ENCODE measurements around the gene INSR. TPM values are rescaled to one million over a fixed set of nuclear protein-coding genes. Genes with fewer than 3 reads are reported as not detected.

The INSR gene
- total and polyA plus RNA-seq, 2 of the 8 experiments (the other 6 are each of a cell fraction or from before 2014, with no cell fraction given) = 13.1 to 48.7 TPM

- Histone ChIP-seq H3K27ac (ENCODE audit: low read depth, low read length) (no peak overlapping the region), H2AFZ (ENCODE audit: low read length) (no peak overlapping the region), H4K5ac (ENCODE audit: insufficient read length, low read depth, low read length) (no peak overlapping the region), H2BK120ac (replicated peaks; ENCODE audit: low read depth, low read length) (no peak overlapping the region), H3K9ac (replicated peaks in 1 of 4; ENCODE audit: extremely low read depth in 1 of 4, low read depth in 3 of 4, low read length in 3 of 4) (no peak overlapping the region), H3K23me2 (ENCODE audit: low read depth, low read length) (peaks cover 7% of the 10 kb centered on the region; the same call in 1 of the 2 replicates), H3K56ac (replicated peaks; ENCODE audit: insufficient read length, low read depth, low read length) (peak overlapping the region; percentile 100), H3K79me1 (ENCODE audit: low read depth, low read length) (no peaks in the 10 kb centered on the region), H3K4me1 (replicated peaks in 1 of 4; ENCODE audit: control insufficient read depth in 3 of 4, insufficient read depth in 4 of 4, low read length in 3 of 4) (no peaks in the 10 kb centered on the region), H3K9me3 (ENCODE audit: insufficient read depth in 2 of 2, low read depth in 1 of 2, low read length in 1 of 2) (no peaks in the 10 kb centered on the region), H2AK5ac (ENCODE audit: low read depth, low read length) (no peak overlapping the region), H3K79me2 (ENCODE audit: control insufficient read depth in 1 of 2, insufficient read depth in 2 of 2, low read length in 2 of 2) (no peaks in the 10 kb centered on the region), H3K27me3 (replicated peaks in 1 of 4; ENCODE audit: control insufficient read depth in 3 of 4, extremely low read depth in 1 of 4, insufficient read depth in 3 of 4, low read length in 3 of 4) (no peaks in the 10 kb centered on the region), H3K4me2 (ENCODE audit: insufficient read depth in 1 of 2, low read depth in 2 of 2, low read length in 2 of 2) (no peak overlapping the region), H3K4me3 (ENCODE audit: extremely low read depth in 1 of 4, insufficient read depth in 2 of 4, low read depth in 3 of 4, low read length in 4 of 4) (no peak overlapping the region), H3K18ac (ENCODE audit: extremely low read depth, low read length) (no peak overlapping the region), H2BK15ac (ENCODE audit: low read length) (no peak overlapping the region), H3K14ac (ENCODE audit: insufficient read length) (no peak overlapping the region), H3K36me3 (ENCODE audit: control insufficient read depth in 2 of 4, insufficient read depth in 4 of 4, low read length in 3 of 4) (peaks cover 0 to 4% (median 0%) of the 10 kb centered on the region in 4 experiments; a peak in 3 of 8 replicates), H4K8ac (ENCODE audit: extremely low read depth, insufficient read depth, low read length) (peak overlapping the region; percentile 51; the same call in 1 of the 2 replicates), H2BK5ac (ENCODE audit: low read depth, low read length) (no peak overlapping the region), H4K20me1 (replicated peaks in 1 of 2; ENCODE audit: control insufficient read depth in 1 of 2, insufficient read depth in 2 of 2, low read length in 2 of 2) (peaks cover 0 to 6% of the 10 kb centered on the region in 2 experiments), H3K4ac (replicated peaks; ENCODE audit: insufficient read length, low read depth, low read length) (no peak overlapping the region), H2BK12ac (ENCODE audit: low read depth, low read length) (no peak overlapping the region; the same call in 1 of the 2 replicates), H4K91ac (replicated peaks; ENCODE audit: insufficient read length, low read length) (no peak overlapping the region), H3K23ac (ENCODE audit: insufficient read length) (no peak overlapping the region), H2BK20ac (ENCODE audit: low read length) (no peak overlapping the region)
- ChIA-PET CTCF (ENCODE audit: partially characterized antibody) (interaction anchor here (1.0 to 2.0 kb wide), 3 partner anchors 12 to 226 kb away, joined by 3 to 5 read pairs (median 4); no protein-coding TSS in a partner anchor), POLR2A (ENCODE audit: partially characterized antibody) (interaction anchor here (0.7 to 1.1 kb wide), 2 partner anchors 10 to 33 kb away, joined by 3 read pairs; no protein-coding TSS in a partner anchor)
- WGBS, 2 experiments (ENCODE audit: extremely low coverage in 1 of 2, insufficient coverage in 1 of 2, insufficient read length in 1 of 2, insufficient replicate concordance in 2 of 2, low coverage in 1 of 2, low lambda C conversion rate in 2 of 2, missing lambda C conversion rate in 1 of 2) = 74 to 100% methylated on average over 1 to 5 of the region's 5 CpGs
- FAIRE-seq = no peak
- no peak for DNase-seq (ENCODE audit: low read depth in 1 of 2, low spot score in 2 of 2)
- TF ChIP-seq POLR2A (IDR thresholded peaks at IDR 0.05; ENCODE audit: control extremely low read depth in 1 of 2, low read depth in 2 of 2, low read length in 2 of 2) (no peak), SIX5 (IDR thresholded peaks at IDR 0.05; ENCODE audit: low read depth, low read length) (no peak), CBX8 (IDR thresholded peaks at IDR 0.05; ENCODE audit: borderline replicate concordance, low read depth, low read length) (no peak), POU5F1 (IDR thresholded peaks at IDR 0.05; ENCODE audit: low read depth, low read length) (no peak)
These were observed 141.2 kb downstream of the INSR start for GRCh38 chr19:7153022-7153421.

All from H1 (cell line).